Esophagus muscularis mucosa (tissue), 4 donors: Measurements from ENCODE around the gene ASXL1. TPM values are rescaled to one million over a fixed set of nuclear protein-coding genes. Genes with fewer than 3 reads are reported as not detected.
A peak's percentile ranks its signal among the peaks of the same experiment; 100 is the strongest.

Source experiments
- DNase-seq: peaks from one replicate; pipeline ENCODE4 v3.0.0-alpha.2; 2017; ENCODE audit errors: extremely low spot score
- H3K27ac ChIP-seq, 4 donors: fragments of 200-600 bp; sonication (generic); replicated peaks in 1 of 4; 1 replicate in 3 of 4; 2 replicates in 1 of 4; pipeline ENCODE4 v1.5.1; 2016 to 2019; ENCODE audit warnings: mild to moderate bottlenecking in 1 of 4
- H3K27me3 ChIP-seq, 4 donors: fragments of 200-600 bp; sonication (generic); one replicate each; pipeline versions ENCODE4 v1.5.1 to v1.6.0; 2016 to 2019
- H3K36me3 ChIP-seq, 4 donors: fragments of 200-600 bp; sonication (generic); one replicate each; pipeline ENCODE4 v1.5.1; 2016 to 2019
- H3K4me1 ChIP-seq, 4 donors: fragments of 200-600 bp; sonication (generic); one replicate each; pipeline ENCODE4 v1.5.1; 2016 to 2019
- H3K4me3 ChIP-seq, 4 donors: fragments of 200-600 bp; sonication (generic); 1 replicate in 2 of 4; 2 replicates in 2 of 4; pipeline ENCODE4 v1.5.1; 2016 to 2019; ENCODE audit warnings: mild to moderate bottlenecking in 4 of 4, moderate library complexity in 1 of 4
- H3K9me3 ChIP-seq, 4 donors: fragments of 200-600 bp; sonication (generic); 1 replicate in 3 of 4; 2 replicates in 1 of 4; pipeline ENCODE4 v1.5.1; 2016 to 2019
- EP300 ChIP-seq: sonication (generic); formaldehyde crosslinking; IDR thresholded peaks from one replicate; pipeline ENCODE4 v1.6.1; 2017; ENCODE audit warnings: antibody characterized with exemption
- POLR2A ChIP-seq: fragments of 450-650 bp; IDR thresholded peaks from one replicate; pipeline ENCODE4 v1.6.1; 2017; ENCODE audit warnings: antibody characterized with exemption, moderate library complexity, mild to moderate bottlenecking, low read depth
- POLR2AphosphoS5 ChIP-seq, 2 donors: sonication (generic); formaldehyde crosslinking; IDR thresholded peaks; one replicate each; pipeline ENCODE4 v1.6.1; 2017; ENCODE audit warnings: antibody characterized with exemption in 2 of 2
- WGBS: methylation state at CpG from one replicate; pipeline ENCODE4 v1.1.5; 2018; 5-methylcytosine and 5-hydroxymethylcytosine counted together
- intact Hi-C: fragments of 100-400 bp; cut with DNase I; formaldehyde crosslinking; loops from one replicate; pipeline ENCODE4 v1.15.1; 2023
- total RNA-seq, 4 donors: library from RNA; depleted of rRNA; stranded (reverse); fragments of >200 nt; gene quantifications; one replicate each; pipeline versions ENCODE4 v1.1.0 to v1.2.1, GENCODE V29; 2016
- TF ChIP-seq, protein P1 (sequence below), 3 experiments: fragments of 200-600 bp in 2 of 3; fragments of 450-650 bp in 1 of 3; sonication (generic) in 2 of 3; IDR thresholded peaks; one replicate each; pipeline ENCODE4 v1.5.1; 2017 to 2019; ENCODE audit warnings: antibody characterized with exemption in 3 of 3, mild to moderate bottlenecking in 2 of 3, moderate library complexity in 1 of 3

The ASXL1 gene
- total RNA-seq, 4 donors from 2014 or later: 56.5 to 66.7 (median 61.8) TPM

DNA sequence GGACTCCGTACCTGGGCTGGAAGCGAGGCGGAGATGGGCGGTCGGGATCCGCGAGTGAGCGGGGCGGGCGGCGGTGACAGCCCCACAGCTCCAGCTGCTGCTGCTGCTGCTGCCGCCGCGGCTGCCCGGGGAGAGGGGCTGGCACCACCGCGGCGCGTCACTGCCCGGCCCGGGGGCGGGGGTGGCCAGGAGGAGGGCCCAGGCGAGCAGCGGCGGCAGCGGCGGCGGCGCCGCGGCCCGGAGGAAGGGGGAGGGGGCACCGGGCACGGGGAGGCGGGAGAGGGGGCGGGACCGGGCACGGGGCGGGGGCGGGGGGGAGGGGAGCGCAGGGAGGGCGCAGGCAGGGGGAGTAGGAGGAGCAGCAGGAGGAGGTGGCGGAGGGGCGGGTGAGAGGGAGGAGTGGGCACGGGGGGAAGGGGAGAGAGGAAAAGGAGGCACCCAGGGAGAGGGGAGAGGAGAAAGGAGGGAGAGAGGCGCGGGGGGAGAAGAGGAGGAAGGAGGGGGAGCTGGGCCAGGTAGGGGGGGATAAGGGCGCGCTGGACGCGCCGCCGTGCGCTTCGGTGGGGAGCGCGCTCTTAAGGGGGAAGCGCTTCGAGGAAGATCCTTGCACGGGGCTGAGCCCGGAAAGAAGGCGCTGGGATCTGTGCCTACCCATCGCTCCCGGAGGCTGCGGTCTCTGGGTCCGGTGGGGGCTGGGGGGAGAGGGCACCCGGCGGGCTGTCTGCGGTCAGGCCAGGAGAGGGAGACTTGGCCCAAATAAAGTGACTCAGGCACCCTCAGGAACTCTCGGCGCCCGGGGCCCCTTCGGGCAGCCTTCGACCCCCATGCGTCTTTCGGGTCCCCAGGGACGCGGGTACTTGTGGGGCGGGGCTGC lies 125.5 kb downstream of the ASXL1 start:
- Histone ChIP-seq H3K27me3 (no peaks in the 10 kb centered on the region), H3K4me1 (peaks cover 26 to 58% (median 55%) of the 10 kb centered on the region in 4 donors), H3K9me3 (no peaks in the 10 kb centered on the region), H3K36me3 (no peaks in the 10 kb centered on the region), H3K27ac (peak overlapping the region; percentile 81 to 94 (median 89)), H3K4me3 (peak overlapping the region; percentile 78 to 95 (median 92))
- intact Hi-C loops: loop anchor here (5.0 to 10.0 kb wide), 2 partner anchors 126 to 279 kb away; partner anchors contain the start of genes ASXL1, PLAGL2 and POFUT1
- 1% methylated on average over 21 of the region's 79 CpGs for WGBS
- TF ChIP-seq, protein P1, sequence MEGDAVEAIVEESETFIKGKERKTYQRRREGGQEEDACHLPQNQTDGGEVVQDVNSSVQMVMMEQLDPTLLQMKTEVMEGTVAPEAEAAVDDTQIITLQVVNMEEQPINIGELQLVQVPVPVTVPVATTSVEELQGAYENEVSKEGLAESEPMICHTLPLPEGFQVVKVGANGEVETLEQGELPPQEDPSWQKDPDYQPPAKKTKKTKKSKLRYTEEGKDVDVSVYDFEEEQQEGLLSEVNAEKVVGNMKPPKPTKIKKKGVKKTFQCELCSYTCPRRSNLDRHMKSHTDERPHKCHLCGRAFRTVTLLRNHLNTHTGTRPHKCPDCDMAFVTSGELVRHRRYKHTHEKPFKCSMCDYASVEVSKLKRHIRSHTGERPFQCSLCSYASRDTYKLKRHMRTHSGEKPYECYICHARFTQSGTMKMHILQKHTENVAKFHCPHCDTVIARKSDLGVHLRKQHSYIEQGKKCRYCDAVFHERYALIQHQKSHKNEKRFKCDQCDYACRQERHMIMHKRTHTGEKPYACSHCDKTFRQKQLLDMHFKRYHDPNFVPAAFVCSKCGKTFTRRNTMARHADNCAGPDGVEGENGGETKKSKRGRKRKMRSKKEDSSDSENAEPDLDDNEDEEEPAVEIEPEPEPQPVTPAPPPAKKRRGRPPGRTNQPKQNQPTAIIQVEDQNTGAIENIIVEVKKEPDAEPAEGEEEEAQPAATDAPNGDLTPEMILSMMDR (IDR thresholded peaks at IDR 0.05): no peak
- TF ChIP-seq POLR2AphosphoS5 (IDR thresholded peaks at IDR 0.05) (peak in 1 of 2 donors; percentile 63), POLR2A (no peak), EP300 (no peak)
- no peak for DNase-seq

DNA sequence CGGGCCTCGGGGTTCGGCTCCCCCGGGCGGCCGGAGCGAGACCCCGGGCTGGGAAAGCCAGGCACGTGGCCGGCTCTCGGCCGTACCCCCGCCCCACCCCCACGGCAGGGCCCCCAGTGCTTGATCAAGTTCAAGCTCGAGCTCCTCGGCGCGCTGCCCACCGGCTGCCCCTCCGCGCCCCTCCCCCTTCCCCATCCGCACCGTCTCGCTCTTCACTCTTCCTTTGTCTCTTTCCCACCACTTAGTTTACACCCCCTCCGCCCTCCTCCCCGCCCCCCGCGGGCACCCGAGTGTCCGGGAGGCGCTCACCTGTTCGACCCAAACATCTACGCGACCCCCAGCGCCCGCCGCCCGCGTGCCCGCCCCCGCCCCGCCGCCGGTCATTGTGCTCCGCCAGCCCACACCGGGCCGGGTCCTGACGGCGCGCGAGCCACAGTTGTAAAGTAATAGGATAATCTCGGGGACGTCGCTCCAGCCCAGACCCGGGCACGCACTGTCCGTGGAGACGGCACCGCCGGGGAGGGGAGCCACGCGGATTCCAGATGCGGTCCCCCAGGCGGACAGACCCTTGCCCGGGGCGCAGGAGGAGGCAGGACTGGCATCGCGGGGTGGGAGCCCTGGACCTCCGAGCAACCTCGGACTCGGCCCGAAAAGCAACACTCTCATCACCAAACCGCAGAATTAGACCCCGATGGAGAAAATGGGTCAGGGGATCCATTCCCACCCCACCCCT lies 126.3 kb downstream of the ASXL1 start:
- Histone ChIP-seq H3K27ac (peak overlapping the region; percentile 81 to 94 (median 89)), H3K9me3 (no peaks in the 10 kb centered on the region), H3K4me3 (peak overlapping the region; percentile 78 to 95 (median 92)), H3K36me3 (no peaks in the 10 kb centered on the region), H3K27me3 (no peaks in the 10 kb centered on the region), H3K4me1 (peaks cover 26 to 52% (median 48%) of the 10 kb centered on the region in 4 donors)
- whole genome bisulfite sequencing: 1% methylated on average over 16 of the region's 74 CpGs
- no peak for TF ChIP-seq POLR2AphosphoS5 (IDR thresholded peaks at IDR 0.05)
- TF ChIP-seq, protein P1 (IDR thresholded peaks at IDR 0.05): peak in 1 of 3 experiments; percentile 17
- intact Hi-C loops: loop anchor here (5.0 to 10.0 kb wide), 2 partner anchors 127 to 280 kb away; partner anchors contain the start of genes ASXL1, PLAGL2 and POFUT1
- no peak for DNase-seq

DNA sequence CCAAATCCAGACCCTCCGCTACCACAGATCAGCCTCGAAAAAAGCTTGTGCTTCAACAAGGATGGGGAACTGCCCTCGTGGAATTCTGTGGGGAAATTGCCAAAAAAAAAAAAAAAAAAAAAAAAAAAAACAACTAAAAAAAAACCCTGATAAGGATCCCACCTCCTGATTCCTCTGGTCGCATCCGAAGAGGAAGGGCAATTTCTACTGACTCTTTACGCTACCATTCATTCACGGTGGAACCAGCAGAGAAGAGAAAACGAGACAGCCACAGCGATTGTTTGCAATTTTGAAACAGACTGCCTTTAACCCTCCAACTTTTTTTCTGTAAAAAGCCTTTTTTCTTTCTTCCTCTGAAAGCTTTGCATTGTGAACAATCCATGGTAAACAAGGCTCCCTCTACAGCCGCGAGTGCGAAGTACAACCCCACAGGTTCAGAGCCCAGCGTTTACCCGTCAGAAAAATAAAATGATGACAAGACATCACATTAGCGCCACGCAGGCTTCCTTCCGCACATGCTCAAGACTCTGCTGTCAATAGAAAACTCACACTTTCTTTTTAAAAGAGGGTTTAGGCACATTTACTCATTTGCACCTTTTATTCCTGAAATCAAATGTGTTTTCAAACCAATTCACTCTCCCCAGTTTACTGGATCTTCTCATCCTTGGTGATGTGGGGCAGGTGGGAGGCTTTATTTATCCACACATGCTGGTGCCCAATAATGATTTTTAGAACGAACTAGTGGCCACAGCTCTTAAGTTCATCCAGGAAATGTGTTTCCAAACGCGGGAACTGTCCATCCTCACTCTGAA lies 127.0 kb downstream of the ASXL1 start:
- intact Hi-C loops: loop anchor here (5.0 to 10.0 kb wide), 3 partner anchors 128 to 280 kb away; partner anchors contain the start of genes ASXL1, PLAGL2 and POFUT1
- no peaks in the 10 kb centered on the region for H3K27me3 ChIP-seq
- H3K36me3 ChIP-seq: no peaks in the 10 kb centered on the region
- TF ChIP-seq POLR2AphosphoS5 (IDR thresholded peaks at IDR 0.05) (peak in 1 of 2 donors; percentile 40), POLR2A (no peak)
- TF ChIP-seq, protein P1 (IDR thresholded peaks at IDR 0.05): peak; percentile 86 to 91 (median 86)
- H3K27ac ChIP-seq: peak overlapping the region; percentile 81 to 94 (median 89)
- no peaks in the 10 kb centered on the region for H3K9me3 ChIP-seq
- no peak for DNase-seq
- WGBS: 4% methylated on average over 20 of the region's 20 CpGs
- peaks cover 26 to 45% (median 41%) of the 10 kb centered on the region in 4 donors for H3K4me1 ChIP-seq
- H3K4me3 ChIP-seq: peak overlapping the region; percentile 78 to 95 (median 92)

DNA sequence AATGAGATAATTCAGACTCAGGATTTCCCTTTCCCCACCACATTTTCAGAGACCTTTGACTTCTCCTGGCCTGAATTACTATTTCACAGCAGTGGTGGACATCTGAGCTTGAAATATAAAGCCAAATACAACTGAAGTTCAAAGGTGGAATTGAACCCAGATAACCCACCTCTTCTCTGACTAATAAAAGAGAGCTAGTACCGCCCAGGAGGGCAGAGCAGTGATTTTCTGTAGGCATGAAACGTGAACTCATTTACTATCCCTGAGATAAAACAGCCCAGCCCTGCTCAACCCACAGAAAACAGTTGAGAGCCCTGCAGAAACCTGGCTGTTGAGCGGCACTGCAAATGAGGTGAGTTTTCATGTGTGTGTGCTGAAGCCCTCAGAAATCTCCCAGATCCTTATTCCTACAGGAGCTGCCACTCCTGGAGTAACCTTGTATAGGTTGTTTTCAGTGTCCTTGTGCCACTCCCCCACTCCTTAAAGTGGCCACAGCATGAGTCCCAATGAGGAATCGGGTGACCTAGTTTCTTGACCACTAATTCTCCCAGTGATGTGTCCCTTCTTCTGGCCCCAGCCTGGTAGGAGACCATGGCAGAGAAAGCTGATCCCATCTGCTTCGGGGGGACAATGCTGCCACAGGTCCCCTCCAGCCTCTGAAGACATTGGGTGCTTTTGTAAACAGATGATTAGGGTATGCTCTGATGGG lies 127.8 kb downstream of the ASXL1 start:
- DNase-seq: no peak
- 76% methylated on average over 5 of the region's 5 CpGs for WGBS
- no peaks in the 10 kb centered on the region for H3K36me3 ChIP-seq
- H3K4me1 ChIP-seq: peaks cover 19 to 37% (median 33%) of the 10 kb centered on the region in 4 donors
- no peak overlapping the region for H3K4me3 ChIP-seq
- TF ChIP-seq EP300 (no peak), POLR2A (no peak), POLR2AphosphoS5 (IDR thresholded peaks at IDR 0.05) (no peak)
- TF ChIP-seq, protein P1 (IDR thresholded peaks at IDR 0.05): no peak
- no peaks in the 10 kb centered on the region for H3K9me3 ChIP-seq
- H3K27me3 ChIP-seq: no peaks in the 10 kb centered on the region
- intact Hi-C loops: loop anchor here (5.0 to 10.0 kb wide), 2 partner anchors 149 to 281 kb away; partner anchors contain the start of genes PLAGL2 and POFUT1
- peak overlapping the region; percentile 5 to 94 (median 86) for H3K27ac ChIP-seq
